Keratinocyte (primary cell): ENCODE data around the gene SORL1. TPM values are rescaled to one million over a fixed set of nuclear protein-coding genes. Genes with fewer than 3 reads are reported as not detected.
"Not testable (repeated sequence)": the region's sequence is repeated elsewhere in the genome, so short reads cannot be mapped to it uniquely, and the experiment has no call there.

Source experiments
- DNase-seq: peaks from one replicate; pipeline ENCODE4 v3.0.0-alpha.2; 2011; ENCODE audit warnings: low read depth, missing footprints, low spot score
- FAIRE-seq: peaks from 2 replicates; lab custom pipeline; 2011; peaks lifted over from hg19 to GRCh38; lab: Jason Lieb, UNC
- H2AFZ ChIP-seq: 2 replicates; pipeline ENCODE4 v1.6.0; 2012; ENCODE audit warnings: low read length, control low read depth, inconsistent platforms; ENCODE audit not compliant: control insufficient read depth
- H3K27ac ChIP-seq: 2 replicates; pipeline ENCODE4 v1.5.1; 2011; ENCODE audit warnings: low read length; ENCODE audit not compliant: control insufficient read depth, insufficient read depth
- H3K27me3 ChIP-seq: 3 replicates; pipeline ENCODE4 v1.6.0; 2011; ENCODE audit warnings: low read length; ENCODE audit not compliant: control insufficient read depth, insufficient read depth; ENCODE audit errors: extremely low read depth
- H3K36me3 ChIP-seq, 2 experiments: 2 replicates in 1 of 2; 3 replicates in 1 of 2; pipeline ENCODE4 v1.5.1; 2011; ENCODE audit warnings: low read length in 2 of 2, mild to moderate bottlenecking in 1 of 2; ENCODE audit not compliant: control insufficient read depth in 2 of 2, insufficient read depth in 2 of 2; ENCODE audit errors: extremely low read depth in 1 of 2
- H3K4me1 ChIP-seq: 3 replicates; pipeline ENCODE4 v1.5.1; 2011; ENCODE audit warnings: low read length; ENCODE audit not compliant: control insufficient read depth, insufficient read depth; ENCODE audit errors: extremely low read depth
- H3K4me2 ChIP-seq: 3 replicates; pipeline ENCODE4 v1.6.0; 2011; ENCODE audit warnings: low read depth, low read length; ENCODE audit not compliant: control insufficient read depth, insufficient read depth; ENCODE audit errors: extremely low read depth
- H3K4me3 ChIP-seq, 3 experiments: fragments of 200-600 bp in 1 of 3; sonication (generic) in 1 of 3; 2 replicates in 2 of 3; 3 replicates in 1 of 3; pipeline ENCODE4 v1.5.1; 2011 to 2016; ENCODE audit warnings: low read length in 3 of 3, mild to moderate bottlenecking in 3 of 3, control low read depth in 2 of 3, inconsistent platforms in 1 of 3, low read depth in 1 of 3, mixed read lengths in 1 of 3, mixed run types in 1 of 3, moderate library complexity in 1 of 3; ENCODE audit not compliant: control insufficient read depth in 2 of 3, insufficient read depth in 2 of 3; ENCODE audit errors: extremely low read depth in 1 of 3
- H3K79me2 ChIP-seq: 2 replicates; pipeline ENCODE4 v1.6.0; 2012; ENCODE audit warnings: low read length; ENCODE audit not compliant: control insufficient read depth, insufficient read depth
- H3K9ac ChIP-seq: 3 replicates; pipeline ENCODE4 v1.6.0; 2011; ENCODE audit warnings: low read length; ENCODE audit not compliant: control insufficient read depth, insufficient read depth; ENCODE audit errors: extremely low read depth
- H3K9me1 ChIP-seq: 3 replicates; pipeline ENCODE4 v1.6.0; 2011; ENCODE audit warnings: low read length; ENCODE audit not compliant: control insufficient read depth, insufficient read depth; ENCODE audit errors: extremely low read depth
- H3K9me3 ChIP-seq: 2 replicates; pipeline ENCODE4 v1.5.1; 2012; ENCODE audit warnings: low read depth, low read length; ENCODE audit not compliant: control insufficient read depth
- H4K20me1 ChIP-seq: 3 replicates; pipeline ENCODE4 v1.6.0; 2011; ENCODE audit warnings: low read length; ENCODE audit not compliant: control insufficient read depth, insufficient read depth; ENCODE audit errors: extremely low read depth
- CTCF ChIP-seq, 3 experiments: IDR thresholded peaks in 1 of 3; conservative IDR thresholded peaks in 1 of 3; optimal IDR thresholded peaks in 1 of 3; 2 replicates in 2 of 3; 3 replicates in 1 of 3; pipeline versions ENCODE3 to v1.5.1; 2011; ENCODE audit warnings: low read length in 3 of 3, mild to moderate bottlenecking in 3 of 3, moderate library complexity in 2 of 3, control low read depth in 1 of 3, inconsistent platforms in 1 of 3; ENCODE audit not compliant: insufficient read depth in 2 of 3; ENCODE audit errors: extremely low read depth in 1 of 3
- EZH2 ChIP-seq: IDR thresholded peaks from one replicate; pipeline ENCODE4 v1.6.1; 2012; ENCODE audit warnings: inconsistent platforms, mild to moderate bottlenecking, low read length, moderate library complexity
- dilution Hi-C: fragments of 300-500 bp; cut with MboI; formaldehyde crosslinking; loops from one replicate; pipeline ENCODE4 v1.7.0; 2020; ENCODE audit warnings: low sequenced_read_pairs; ENCODE audit not compliant: extremely low pct_ligation_motif_present
- polyA plus RNA-seq, 5 experiments: library from polyadenylated mRNA; depleted of rRNA in 3 of 5; stranded (reverse) in 3 of 5; stranded (forward) in 1 of 5; unstranded in 1 of 5; fragments of >200 nt; gene quantifications; 1 replicate in 1 of 5; 2 replicates in 3 of 5; 3 replicates in 1 of 5; pipeline versions ENCODE4 v1.2.1 to v1.2.3, GENCODE V29; 2011 to 2012; ENCODE audit warnings: missing spikeins in 2 of 5, low read depth in 1 of 5, low replicate concordance in 1 of 5

The SORL1 gene
- polyA plus RNA-seq, 1 donor (not counting 4 experiments of a cell fraction or from before 2014, with no cell fraction given): 38.9 TPM

- H4K20me1 ChIP-seq: no peaks in the 10 kb centered on the region
- no peaks in the 10 kb centered on the region for H3K79me2 ChIP-seq
- no peak overlapping the region for H3K27ac ChIP-seq
- dilution Hi-C loops: no loop called here
- H2AFZ ChIP-seq: no peak overlapping the region
- DNase-seq (no peak), FAIRE-seq (no peak)
- H3K4me3 ChIP-seq: no peak overlapping the region
- TF ChIP-seq CTCF (optimal IDR thresholded peaks at IDR 0.05 in 1 of 3, IDR thresholded peaks at IDR 0.05 in 1 of 3, conservative IDR thresholded peaks at IDR 0.05 in 1 of 3; ENCODE audit: extremely low read depth in 1 of 3, insufficient read depth in 2 of 3, low read length in 3 of 3): no peak
- TF ChIP-seq EZH2: no peak
- no peak overlapping the region for H3K4me2 ChIP-seq
- peaks cover 0 to 1% of the 10 kb centered on the region in 2 experiments for H3K36me3 ChIP-seq
- peaks cover 2% of the 10 kb centered on the region for H3K4me1 ChIP-seq
- no peaks in the 10 kb centered on the region for H3K27me3 ChIP-seq
- H3K9me3 ChIP-seq: no peaks in the 10 kb centered on the region
- H3K9ac ChIP-seq: no peak overlapping the region
- no peaks in the 10 kb centered on the region for H3K9me1 ChIP-seq
Measured at GRCh38 chr11:121636081-121636799, 184.1 kb downstream of the SORL1 start.

GRCh38 chr11:121636800-121637176, 184.7 kb downstream of the SORL1 start:
- Histone ChIP-seq H3K27me3 (no peaks in the 10 kb centered on the region), H3K9ac (no peak overlapping the region), H3K4me2 (no peak overlapping the region), H3K4me1 (peaks cover 2% of the 10 kb centered on the region), H4K20me1 (no peaks in the 10 kb centered on the region), H3K27ac (no peak overlapping the region), H3K79me2 (no peaks in the 10 kb centered on the region), H3K36me3 (peaks cover 0 to 1% of the 10 kb centered on the region in 2 experiments), H3K9me1 (no peaks in the 10 kb centered on the region), H3K9me3 (no peaks in the 10 kb centered on the region), H2AFZ (no peak overlapping the region), H3K4me3 (no peak overlapping the region)
- dilution Hi-C loops: no loop called here
- DNase-seq: no peak
- no peak for FAIRE-seq
- TF ChIP-seq CTCF (optimal IDR thresholded peaks at IDR 0.05 in 1 of 3, IDR thresholded peaks at IDR 0.05 in 1 of 3, conservative IDR thresholded peaks at IDR 0.05 in 1 of 3; ENCODE audit: extremely low read depth in 1 of 3, insufficient read depth in 2 of 3, low read length in 3 of 3) (no peak), EZH2 (no peak)

GRCh38 chr11:121637587-121637986, 185.5 kb downstream of the SORL1 start:
- H3K4me1 ChIP-seq, H3K27me3 ChIP-seq, H3K9me3 ChIP-seq, H4K20me1 ChIP-seq, H3K9me1 ChIP-seq, H3K4me3 ChIP-seq, dilution Hi-C loops, H3K79me2 ChIP-seq, H3K27ac ChIP-seq, DNase-seq, H3K36me3 ChIP-seq, H2AFZ ChIP-seq, H3K9ac ChIP-seq, FAIRE-seq, H3K4me2 ChIP-seq: not testable (repeated sequence)
